T-helper 2 cell treated with Interferon-gamma antibody and Interleukin-4, amounts not matched to agents 5 μg/mL and 100 μg/mL, for 36 hours (primary cell): ENCODE data around the gene SHISA5.
"Not testable (repeated sequence)": the region's sequence is repeated elsewhere in the genome, so short reads cannot be mapped to it uniquely, and the experiment has no call there.

ENCODE experiments used
- DNase-seq: peaks from one replicate; pipeline ENCODE4 v3.0.0; 2021; ENCODE audit warnings: low spot score
- H3K27ac Mint-ChIP-seq: one replicate; pipeline ENCODE4 v1.8.0; 2021; ENCODE audit warnings: mild to moderate bottlenecking, mixed read lengths
- H3K27me3 Mint-ChIP-seq: one replicate; pipeline ENCODE4 v1.8.0; 2021; ENCODE audit warnings: low read depth, mixed read lengths
- H3K36me3 Mint-ChIP-seq: one replicate; pipeline ENCODE4 v1.8.0; 2021; ENCODE audit warnings: low read depth, mixed read lengths
- H3K4me1 Mint-ChIP-seq: one replicate; pipeline ENCODE4 v1.8.0; 2021; ENCODE audit warnings: low read depth, mixed read lengths
- H3K4me3 Mint-ChIP-seq: one replicate; pipeline ENCODE4 v1.8.0; 2022; ENCODE audit warnings: mild to moderate bottlenecking, moderate library complexity, mixed read lengths
- H3K9me3 Mint-ChIP-seq: one replicate; pipeline ENCODE4 v1.8.0; 2021; ENCODE audit warnings: mixed read lengths

Gene SHISA5

GRCh38 chr3:48532977-48533337 lies 29.0 kb upstream of the SHISA5 start:
- peaks cover 52% of the 10 kb centered on the region for H3K36me3 Mint-ChIP-seq
- H3K9me3 Mint-ChIP-seq, result no peaks in the 10 kb centered on the region
- H3K27me3 Mint-ChIP-seq, result no peaks in the 10 kb centered on the region
- DNase-seq, result no peak
- no peak overlapping the region for H3K4me3 Mint-ChIP-seq
- no peak overlapping the region for H3K27ac Mint-ChIP-seq
- H3K4me1 Mint-ChIP-seq, result peaks cover 3% of the 10 kb centered on the region

GRCh38 chr3:48532271-48532976 lies 28.4 kb upstream of the SHISA5 start:
- Mint-ChIP-seq H3K27me3 (no peaks in the 10 kb centered on the region), H3K4me3 (no peak overlapping the region), H3K4me1 (peaks cover 3% of the 10 kb centered on the region), H3K9me3 (no peaks in the 10 kb centered on the region), H3K36me3 (peaks cover 55% of the 10 kb centered on the region), H3K27ac (no peak overlapping the region)
- DNase-seq, result no peak

GRCh38 chr3:48530701-48531100 lies 26.7 kb upstream of the SHISA5 start:
- DNase-seq, H3K27me3 Mint-ChIP-seq, H3K4me3 Mint-ChIP-seq, H3K9me3 Mint-ChIP-seq, H3K27ac Mint-ChIP-seq, H3K4me1 Mint-ChIP-seq: not testable (repeated sequence)
- H3K36me3 Mint-ChIP-seq, result peaks cover 57% of the 10 kb centered on the region

GRCh38 chr3:48528754-48529153 lies 24.8 kb upstream of the SHISA5 start:
- Mint-ChIP-seq H3K9me3 (no peaks in the 10 kb centered on the region), H3K36me3 (peaks cover 45% of the 10 kb centered on the region), H3K27ac (no peak overlapping the region), H3K4me3 (no peak overlapping the region), H3K4me1 (peaks cover 3% of the 10 kb centered on the region), H3K27me3 (no peaks in the 10 kb centered on the region)
- DNase-seq, result no peak

- no peaks in the 10 kb centered on the region for H3K9me3 Mint-ChIP-seq
- H3K27ac Mint-ChIP-seq, result no peak overlapping the region
- H3K4me3 Mint-ChIP-seq, result no peak overlapping the region
- peaks cover 42% of the 10 kb centered on the region for H3K36me3 Mint-ChIP-seq
- no peaks in the 10 kb centered on the region for H3K27me3 Mint-ChIP-seq
- H3K4me1 Mint-ChIP-seq, result peaks cover 3% of the 10 kb centered on the region
- DNase-seq, result no peak
Measured at GRCh38 chr3:48528048-48528447, 24.1 kb upstream of the SHISA5 start.

- Mint-ChIP-seq H3K36me3 (peaks cover 34% of the 10 kb centered on the region), H3K27me3 (no peaks in the 10 kb centered on the region), H3K4me3 (no peak overlapping the region), H3K4me1 (no peaks in the 10 kb centered on the region), H3K27ac (no peak overlapping the region), H3K9me3 (no peaks in the 10 kb centered on the region)
- DNase-seq, result no peak
Measured at GRCh38 chr3:48524970-48525369, 21.0 kb upstream of the SHISA5 start.

- Mint-ChIP-seq H3K4me3 (no peak overlapping the region), H3K27ac (no peak overlapping the region), H3K4me1 (peaks cover 26% of the 10 kb centered on the region), H3K9me3 (no peaks in the 10 kb centered on the region), H3K36me3 (peaks cover 15% of the 10 kb centered on the region), H3K27me3 (no peaks in the 10 kb centered on the region)
- no peak for DNase-seq
Measured at GRCh38 chr3:48521635-48522034, 17.7 kb upstream of the SHISA5 start.

- Mint-ChIP-seq H3K36me3 (peaks cover 7% of the 10 kb centered on the region), H3K4me3 (no peak overlapping the region), H3K9me3 (no peaks in the 10 kb centered on the region), H3K27me3 (no peaks in the 10 kb centered on the region), H3K4me1 (peaks cover 46% of the 10 kb centered on the region), H3K27ac (peak overlapping the region; percentile 20)
- DNase-seq, result no peak
Measured at GRCh38 chr3:48519277-48519643, 15.3 kb upstream of the SHISA5 start.

- Mint-ChIP-seq H3K36me3 (peaks cover 8% of the 10 kb centered on the region), H3K27ac (peak overlapping the region; percentile 73), H3K27me3 (no peaks in the 10 kb centered on the region), H3K4me3 (peak overlapping the region; percentile 4), H3K9me3 (no peaks in the 10 kb centered on the region), H3K4me1 (peaks cover 51% of the 10 kb centered on the region)
- DNase-seq, result no peak
Measured at GRCh38 chr3:48518638-48519276, 14.8 kb upstream of the SHISA5 start.

- Mint-ChIP-seq H3K27me3 (no peaks in the 10 kb centered on the region), H3K4me1 (peaks cover 52% of the 10 kb centered on the region), H3K9me3 (no peaks in the 10 kb centered on the region), H3K27ac (peak overlapping the region; percentile 73), H3K36me3 (peaks cover 6% of the 10 kb centered on the region), H3K4me3 (no peak overlapping the region)
- DNase-seq, result no peak
Measured at GRCh38 chr3:48518069-48518468, 14.1 kb upstream of the SHISA5 start.

GRCh38 chr3:48516571-48516970 lies 12.6 kb upstream of the SHISA5 start:
- Mint-ChIP-seq H3K27ac (peak overlapping the region; percentile 55), H3K27me3 (no peaks in the 10 kb centered on the region), H3K4me1 (peaks cover 57% of the 10 kb centered on the region)

GRCh38 chr3:48514431-48515227 lies 10.7 kb upstream of the SHISA5 start:
- no peaks in the 10 kb centered on the region for H3K9me3 Mint-ChIP-seq
- peaks cover 59% of the 10 kb centered on the region for H3K4me1 Mint-ChIP-seq
- DNase-seq, result peak; percentile 29
- H3K36me3 Mint-ChIP-seq, result peaks cover 7% of the 10 kb centered on the region
- peak overlapping the region; percentile 63 for H3K4me3 Mint-ChIP-seq
- peak overlapping the region; percentile 63 for H3K27ac Mint-ChIP-seq
- peaks cover 4% of the 10 kb centered on the region for H3K27me3 Mint-ChIP-seq

More at GRCh38 chr3:48516571-48516970, 12.6 kb upstream of the SHISA5 start:
- DNase-seq, result no peak
- Mint-ChIP-seq H3K9me3 (no peaks in the 10 kb centered on the region), H3K4me3 (peak overlapping the region; percentile 65), H3K36me3 (peaks cover 9% of the 10 kb centered on the region)

- Mint-ChIP-seq H3K36me3 (peaks cover 5% of the 10 kb centered on the region), H3K27ac (no peak overlapping the region), H3K9me3 (no peaks in the 10 kb centered on the region), H3K4me3 (no peak overlapping the region), H3K4me1 (peaks cover 48% of the 10 kb centered on the region), H3K27me3 (peaks cover 5% of the 10 kb centered on the region)
- DNase-seq, result no peak
Measured at GRCh38 chr3:48511551-48511950, 7.6 kb upstream of the SHISA5 start.
